Mammary epithelial cell (primary cell): ENCODE data around the gene FAM3A.

ENCODE experiments used
- CTCF ChIP-seq, 2 donors: IDR thresholded peaks in 1 of 2; conservative IDR thresholded peaks in 1 of 2; 2 replicates each; pipeline ENCODE4 v1.5.1; 2011 to 2012; ENCODE audit warnings: inconsistent platforms in 2 of 2, low read length in 2 of 2, mild to moderate bottlenecking in 2 of 2, control low read depth in 1 of 2, low read depth in 1 of 2; ENCODE audit not compliant: insufficient read depth in 1 of 2; ENCODE audit errors: extremely low read depth in 1 of 2
- EZH2 ChIP-seq: IDR thresholded peaks from 2 replicates; pipeline ENCODE4 v1.6.1; 2012; ENCODE audit warnings: low read length, inconsistent platforms, borderline replicate concordance

- TF ChIP-seq CTCF (conservative IDR thresholded peaks at IDR 0.05 in 1 of 2, IDR thresholded peaks at IDR 0.05 in 1 of 2; ENCODE audit: extremely low read depth in 1 of 2, insufficient read depth in 1 of 2, low read depth in 1 of 2, low read length in 2 of 2) (no peak), EZH2 (no peak)
These were observed 13.0 kb downstream of the FAM3A start for GRCh38 chrX:154502989-154503388.
